Pulmonary artery endothelial cell (primary cell): ENCODE data around the gene GP2. TPM values are rescaled to one million over a fixed set of nuclear protein-coding genes. Genes with fewer than 3 reads are reported as not detected.
"Not testable (repeated sequence)": the region's sequence is repeated elsewhere in the genome, so short reads cannot be mapped to it uniquely, and the experiment has no call there.

Experiments
- DNase-seq: peaks from one replicate; pipeline ENCODE4 v3.0.0-alpha.2; 2011; ENCODE audit warnings: low read depth, low spot score
- total RNA-seq: library from RNA; depleted of rRNA; stranded (reverse); fragments of >200 nt; gene quantifications from 2 replicates; pipeline ENCODE4 v1.2.3, GENCODE V29; 2014

GP2 gene
- total RNA-seq, 1 donor from 2014 or later: not detected

DNA sequence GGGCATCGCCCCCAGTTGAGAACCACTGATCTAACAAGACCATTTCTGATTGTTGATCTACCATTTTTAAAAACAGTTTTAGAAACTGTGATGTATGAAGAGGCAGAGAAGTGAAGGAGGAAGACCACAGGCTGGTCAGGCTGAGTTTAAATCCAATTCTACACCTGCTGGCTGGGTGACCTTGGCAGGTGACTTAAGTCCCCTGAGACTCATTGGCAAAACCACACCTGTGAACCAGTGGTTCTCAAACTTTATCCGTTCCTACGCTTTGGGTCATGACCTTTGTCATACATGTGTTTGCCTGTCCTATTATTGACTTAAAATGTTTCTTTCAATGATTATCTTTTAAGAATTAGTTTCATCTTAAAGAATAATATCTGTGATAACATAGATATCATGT is 2.3 kb downstream of the GP2 start:
- DNase-seq: no peak

DNA sequence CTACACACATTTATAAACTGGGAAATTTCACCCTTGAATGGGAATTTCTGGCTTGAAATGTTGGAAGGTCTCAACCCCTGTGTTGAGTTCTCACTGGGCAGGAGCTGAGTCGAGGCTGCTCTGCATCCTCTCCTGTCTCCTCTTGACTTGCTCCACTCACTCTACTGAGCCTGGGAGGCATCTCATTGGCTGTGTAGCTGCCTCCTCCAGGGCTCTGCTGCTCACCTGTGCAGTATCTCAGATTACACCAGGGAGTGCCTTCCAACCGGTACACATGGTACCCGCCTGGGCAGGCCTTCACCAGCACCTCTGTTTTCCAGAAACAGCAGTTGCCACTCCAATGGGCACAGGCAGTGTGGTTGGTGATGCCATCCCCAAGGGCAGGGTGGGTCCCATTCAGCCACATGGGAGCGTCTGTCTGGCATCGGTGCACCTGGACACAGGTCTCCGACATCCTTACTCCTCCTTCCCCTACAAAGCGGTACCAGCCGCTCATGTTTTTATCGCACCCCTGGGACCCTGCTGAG is 3.7 kb downstream of the GP2 start:
- no peak for DNase-seq

DNA sequence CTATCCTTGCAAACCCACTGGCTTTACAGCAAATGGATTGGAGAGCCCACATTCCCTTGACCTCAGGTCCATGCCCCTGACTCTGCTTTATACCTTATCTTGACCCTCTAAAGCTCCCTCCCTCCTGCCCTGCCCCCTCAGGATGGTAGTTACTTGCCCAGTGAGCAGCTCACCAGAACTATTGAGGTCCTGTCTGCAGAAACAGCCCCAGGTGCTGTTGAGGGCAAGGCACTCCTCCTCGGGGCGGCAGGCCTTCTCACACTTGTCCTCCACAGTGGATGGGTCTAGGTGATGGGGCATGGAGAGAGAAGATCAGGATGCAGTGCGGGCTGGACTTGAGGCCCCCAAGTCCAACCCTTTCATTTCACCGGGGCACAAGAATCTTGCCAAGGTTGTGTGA is 4.6 kb downstream of the GP2 start:
- no peak for DNase-seq

DNA sequence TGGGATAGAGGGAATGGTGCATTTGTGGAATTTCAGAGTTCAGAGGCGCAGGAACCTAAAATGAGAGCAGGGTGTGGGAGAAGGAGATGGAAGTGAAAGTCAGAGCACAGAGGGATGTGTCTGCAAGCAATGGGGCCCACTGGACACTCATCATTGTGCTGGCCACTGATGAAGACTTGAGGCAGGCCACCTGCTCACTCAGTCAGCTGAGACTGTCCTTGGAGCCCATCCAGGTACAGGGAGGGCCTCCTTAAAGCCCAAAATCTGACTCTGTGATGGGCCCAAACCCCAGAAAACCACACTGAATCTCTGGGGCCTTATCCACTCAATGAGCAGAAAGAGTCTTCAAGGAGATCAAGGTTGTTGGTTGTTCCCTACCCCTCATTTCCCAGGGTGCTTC is 5.6 kb downstream of the GP2 start:
- no peak for DNase-seq

DNA sequence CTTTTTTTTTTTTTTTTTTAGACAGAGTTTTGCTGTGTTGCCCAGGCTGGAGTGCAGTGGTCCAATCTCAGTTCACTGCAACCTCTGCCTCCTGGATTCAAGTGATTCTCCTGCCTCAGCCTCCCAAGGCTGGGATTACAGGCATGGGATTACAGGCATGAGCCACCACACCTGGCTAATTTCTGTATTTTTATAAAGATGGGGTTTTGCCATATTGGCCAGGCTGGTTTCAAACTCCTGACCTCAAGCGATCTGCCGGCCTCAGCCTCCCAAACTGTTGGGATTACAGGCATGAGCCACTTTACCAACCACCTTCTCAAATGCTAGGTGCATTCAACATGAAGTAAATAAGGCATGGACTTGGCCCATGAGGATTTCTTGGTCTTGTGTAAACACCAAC is 6.3 kb downstream of the GP2 start:
- not testable (repeated sequence) for DNase-seq

DNA sequence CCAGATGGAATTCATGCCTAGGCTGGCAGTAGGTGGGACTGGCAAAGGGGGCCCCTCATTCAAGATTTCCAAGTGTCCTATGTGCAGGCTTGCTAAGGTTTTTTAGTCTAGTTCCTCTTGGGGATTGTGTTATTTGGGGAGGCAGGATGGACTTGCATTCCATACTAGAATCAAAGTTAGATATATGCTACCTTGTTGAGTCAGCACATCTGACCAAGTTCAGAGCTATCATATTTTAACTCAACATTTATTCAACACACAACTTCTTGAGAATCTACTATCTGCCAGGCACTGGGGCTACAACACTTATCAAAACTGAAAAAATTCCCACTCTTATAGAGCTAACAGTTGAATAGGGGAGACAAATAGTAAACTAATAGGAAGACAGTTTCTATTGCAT is 6.7 kb downstream of the GP2 start:
- DNase-seq: no peak

DNA sequence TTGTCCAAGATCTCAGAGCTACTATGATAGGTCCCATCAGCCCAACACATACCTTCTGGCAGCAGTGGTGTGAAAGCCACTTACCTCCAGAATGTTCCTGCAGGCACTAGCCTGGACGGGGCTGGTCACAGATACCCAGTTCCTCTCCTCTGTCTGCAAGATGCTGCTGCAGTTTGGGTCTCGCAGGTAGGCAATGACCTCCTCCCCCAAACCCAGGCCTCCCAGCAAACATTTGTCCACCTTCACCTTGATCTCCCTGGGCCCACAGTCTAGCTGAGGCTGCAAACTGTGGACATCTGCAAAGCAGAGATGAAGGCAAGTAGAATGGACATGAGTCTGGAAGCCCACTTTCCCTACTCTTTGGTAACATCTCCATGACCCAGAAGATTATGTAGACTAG is 7.1 kb downstream of the GP2 start:
- DNase-seq: no peak

DNA sequence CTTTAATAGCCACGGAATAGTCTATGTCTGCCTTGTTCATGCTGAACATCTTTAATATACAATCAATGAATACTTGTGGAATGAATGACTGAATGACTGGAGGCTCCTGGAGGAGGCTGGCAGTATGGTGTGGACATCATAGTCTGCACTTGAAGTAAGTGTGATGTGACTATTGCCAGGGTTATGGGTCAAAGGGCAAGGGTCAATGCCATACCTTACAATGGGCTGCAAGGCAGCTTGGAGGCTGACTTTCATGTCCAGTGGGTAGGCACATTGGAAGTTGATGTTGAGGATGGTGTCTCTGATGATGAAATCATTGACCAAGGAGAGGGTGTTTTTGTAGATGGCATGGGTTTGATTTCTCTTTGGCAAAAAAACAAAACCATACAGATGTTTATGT is 7.9 kb downstream of the GP2 start:
- DNase-seq: no peak

DNA sequence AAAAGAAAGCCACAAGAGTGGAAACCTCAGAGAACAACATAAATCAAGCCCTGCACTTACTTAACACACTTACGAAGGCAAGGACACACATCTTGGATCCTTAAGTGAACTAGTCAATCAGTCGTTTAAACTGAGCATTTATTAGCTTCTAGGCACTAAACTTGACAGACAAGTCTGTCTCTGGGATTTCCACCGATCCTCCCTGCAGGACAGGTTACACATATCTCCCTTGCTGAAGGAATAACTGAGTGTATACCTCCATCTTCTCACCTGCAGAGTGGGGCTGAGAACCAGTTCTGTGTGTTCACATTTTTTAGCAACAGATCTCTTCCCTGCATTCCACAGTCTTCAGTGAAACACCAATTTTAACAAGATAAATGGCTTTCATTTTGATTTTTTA is 8.9 kb downstream of the GP2 start:
- DNase-seq: no peak

DNA sequence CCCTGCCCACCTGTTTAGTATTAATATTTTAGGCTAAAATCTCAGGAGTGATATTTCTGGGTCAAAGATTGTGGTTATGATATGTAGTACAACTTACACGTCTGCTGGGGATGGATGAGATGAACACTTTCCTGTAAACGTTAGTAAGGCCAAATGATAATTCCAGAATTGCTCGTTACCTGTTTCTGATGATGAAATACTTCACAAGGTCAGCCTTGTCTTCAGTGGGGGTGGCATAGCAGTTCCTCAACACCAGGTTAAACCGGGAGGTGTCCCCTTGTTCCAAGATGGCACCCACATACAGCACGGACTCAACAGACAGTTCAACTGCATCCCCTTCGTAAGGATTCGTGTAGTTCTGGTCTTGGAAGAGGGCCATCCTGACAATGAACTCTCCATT is 9.3 kb downstream of the GP2 start:
- no peak for DNase-seq

DNA sequence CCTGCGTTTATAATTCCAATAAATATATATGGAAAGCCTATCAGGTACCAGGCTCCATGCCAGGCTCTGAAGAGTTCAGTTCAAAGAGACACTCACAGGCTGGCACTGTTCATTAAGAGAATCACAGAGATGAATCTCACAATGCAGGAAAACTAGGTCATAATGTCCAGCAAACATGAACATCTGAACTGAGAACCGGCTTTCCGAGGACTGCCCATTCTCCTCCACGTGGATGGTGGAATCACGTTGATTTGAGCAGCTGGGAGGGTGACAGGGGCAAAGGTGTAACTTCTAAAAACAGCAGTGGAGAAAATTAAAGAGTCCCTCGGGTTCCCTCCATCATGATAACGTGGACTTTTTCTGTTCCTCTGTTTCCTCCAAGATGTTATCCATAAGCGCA is 10.2 kb downstream of the GP2 start:
- DNase-seq: no peak

DNA sequence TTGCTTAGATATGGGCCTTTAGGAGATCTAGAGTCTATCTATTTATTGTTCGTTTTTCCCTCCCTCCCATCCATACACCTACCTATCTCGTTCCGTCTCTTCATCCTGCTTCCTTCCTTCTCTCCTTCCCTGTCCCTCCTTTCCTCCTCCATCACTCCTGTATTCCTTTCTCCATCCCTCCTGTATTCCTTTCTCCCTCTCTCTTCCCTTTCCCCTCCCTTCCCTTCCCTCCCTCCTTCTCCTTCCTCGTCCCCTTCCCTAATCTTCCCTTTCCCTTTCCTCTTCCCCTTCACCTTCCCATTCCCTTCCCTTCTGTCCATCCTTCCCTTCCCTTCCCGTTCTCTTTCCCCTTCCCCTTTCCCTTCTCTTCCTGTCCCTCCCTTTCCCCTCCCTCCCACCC is 10.6 kb downstream of the GP2 start:
- DNase-seq: no peak

DNA sequence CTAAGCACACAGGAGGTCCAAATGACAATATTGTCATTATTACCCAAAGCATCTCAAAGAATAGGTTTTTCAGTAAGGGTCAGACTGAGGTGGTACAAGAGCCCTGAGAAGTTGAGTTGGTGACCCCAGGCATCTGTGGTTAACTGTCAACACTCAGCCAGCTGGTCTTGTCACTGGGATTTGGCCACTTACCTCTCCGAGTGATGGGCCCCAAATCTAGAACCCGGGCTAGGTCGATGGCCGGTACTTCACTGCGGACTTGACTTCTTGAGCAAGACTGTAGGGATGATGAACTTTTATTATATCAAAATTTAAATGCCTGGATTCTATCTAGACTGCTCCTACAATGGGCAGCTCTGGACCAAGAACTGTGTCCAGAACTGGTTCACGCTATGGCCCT is 11.5 kb downstream of the GP2 start:
- no peak for DNase-seq

DNA sequence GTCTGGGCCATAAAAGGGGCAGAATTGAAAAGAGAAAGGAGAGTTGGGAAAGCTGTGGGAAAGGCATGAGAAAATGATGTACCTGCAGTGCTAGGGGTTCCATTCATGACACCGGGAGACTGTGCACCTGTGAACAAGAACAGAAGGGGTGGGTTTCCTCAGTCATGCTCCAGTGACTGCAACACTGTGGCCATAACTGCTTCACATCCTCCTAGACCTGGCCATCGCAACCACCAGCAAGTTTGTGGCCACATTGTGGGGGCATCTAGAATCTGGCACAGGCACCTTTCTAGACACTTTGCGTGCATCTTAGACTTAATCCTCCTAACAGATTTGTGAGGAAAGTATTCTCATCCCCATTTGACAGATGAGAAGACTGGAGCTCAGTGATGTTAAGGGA is 12.7 kb downstream of the GP2 start:
- no peak for DNase-seq

DNA sequence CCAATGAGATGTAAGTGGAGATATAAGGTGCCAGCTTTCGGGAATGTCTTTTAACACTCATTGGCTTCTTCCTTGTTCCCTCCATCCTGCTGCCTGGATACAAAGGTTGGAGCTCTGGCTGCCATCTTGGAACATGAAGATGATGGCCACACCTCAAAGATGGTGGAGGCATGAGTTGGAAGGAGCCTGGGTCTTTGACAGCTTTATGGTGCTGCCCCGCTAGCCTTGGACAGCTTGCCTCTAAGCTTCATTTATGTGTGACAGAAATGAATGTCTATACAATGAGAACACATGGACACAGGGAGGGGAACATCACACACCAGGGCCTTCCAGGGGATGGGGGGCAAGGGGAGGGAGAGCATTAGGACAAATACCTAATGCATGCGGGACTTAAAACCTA is 13.6 kb downstream of the GP2 start:
- no peak for DNase-seq

DNA sequence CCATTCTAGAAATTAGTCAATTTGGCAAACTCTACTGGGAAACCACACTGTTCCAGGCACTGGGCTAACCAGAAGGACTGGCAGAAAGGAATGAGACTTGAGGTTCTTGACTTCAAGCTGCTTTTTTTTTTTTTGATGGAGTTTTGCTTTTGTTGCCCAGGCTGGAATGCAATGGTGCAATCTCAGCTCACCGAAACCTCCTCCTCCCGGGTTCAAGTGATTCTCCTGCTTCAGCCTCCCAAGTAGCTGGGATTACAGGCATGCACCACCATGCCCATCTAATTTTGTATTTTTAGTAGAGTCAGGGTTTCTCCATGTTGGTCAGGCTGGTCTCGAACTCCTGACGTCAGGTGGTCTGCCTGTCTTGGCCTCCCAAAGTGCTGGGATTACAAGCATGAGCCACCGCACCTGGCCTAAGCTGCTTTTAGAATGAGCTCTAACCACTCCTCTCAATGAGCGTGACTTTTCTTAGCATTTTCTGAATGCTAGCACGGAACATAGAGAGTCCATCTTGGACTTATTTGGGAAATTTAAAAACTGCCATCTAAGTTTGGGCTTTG is 14.7 kb downstream of the GP2 start:
- DNase-seq: not testable (repeated sequence)

DNA sequence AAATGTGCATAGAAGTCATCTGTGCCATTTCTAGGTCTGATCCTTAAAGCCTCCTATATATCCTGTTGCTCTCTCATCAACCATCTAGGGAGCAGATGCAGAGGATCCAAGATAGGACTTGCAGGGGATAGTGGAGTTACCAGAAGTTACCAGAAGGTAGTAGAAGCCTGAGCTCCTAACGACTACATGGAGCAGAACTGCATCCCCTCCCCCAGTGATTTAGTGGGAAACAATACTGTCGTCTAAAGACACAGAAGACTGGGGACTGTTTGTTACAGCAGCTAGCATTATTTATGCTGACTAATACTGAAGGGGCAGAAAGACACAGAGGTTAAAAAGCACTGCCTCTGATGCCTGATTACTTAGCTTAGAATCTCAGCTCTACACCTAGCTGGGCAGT is 15.8 kb downstream of the GP2 start:
- no peak for DNase-seq

DNA sequence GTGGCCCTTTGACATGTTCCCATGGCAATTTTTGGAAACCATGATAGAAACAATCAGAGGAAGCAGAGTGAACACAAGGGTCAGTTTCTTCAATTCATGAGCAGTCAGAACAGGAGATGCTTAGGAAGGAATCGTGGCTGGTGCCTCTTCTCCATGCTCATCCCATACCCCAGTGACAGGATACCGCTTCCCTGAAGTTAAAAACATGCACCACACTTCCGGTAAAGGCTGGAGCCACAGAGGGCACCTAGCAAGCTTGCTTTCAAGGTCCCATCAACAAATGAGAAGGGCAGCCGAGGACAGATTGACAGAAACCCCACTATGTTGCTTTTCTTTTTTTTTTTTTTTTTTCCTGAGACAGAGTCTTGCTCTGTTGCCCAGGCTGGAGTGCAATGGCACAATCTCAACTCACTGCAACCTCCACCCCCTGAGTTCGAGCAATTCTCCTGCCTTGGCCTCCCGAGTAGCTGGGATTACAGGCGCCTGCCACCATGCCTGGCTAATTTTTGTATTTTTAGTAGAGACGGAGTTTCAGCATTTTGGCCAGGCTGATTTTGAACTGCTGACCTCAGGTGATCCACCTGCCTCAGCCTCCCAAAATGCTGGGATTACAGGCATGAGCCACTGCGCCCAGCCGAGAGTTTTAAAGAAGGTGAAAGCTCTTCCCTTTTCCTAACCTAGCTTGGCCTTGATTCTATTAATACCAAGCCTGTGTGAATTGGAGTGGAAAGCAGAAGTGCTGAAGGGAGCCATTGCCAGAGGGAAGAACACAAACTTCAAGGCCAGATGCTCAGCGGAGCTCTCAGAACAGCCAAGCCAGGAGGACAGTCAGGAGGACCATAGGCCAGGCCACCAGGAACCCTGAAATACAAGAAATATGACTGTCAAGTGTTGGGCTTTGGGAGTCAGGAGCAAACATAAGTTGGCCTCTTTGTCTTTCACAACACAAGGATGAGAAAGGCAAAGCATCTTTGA is 16.6 kb downstream of the GP2 start:
- DNase-seq: no peak

DNA sequence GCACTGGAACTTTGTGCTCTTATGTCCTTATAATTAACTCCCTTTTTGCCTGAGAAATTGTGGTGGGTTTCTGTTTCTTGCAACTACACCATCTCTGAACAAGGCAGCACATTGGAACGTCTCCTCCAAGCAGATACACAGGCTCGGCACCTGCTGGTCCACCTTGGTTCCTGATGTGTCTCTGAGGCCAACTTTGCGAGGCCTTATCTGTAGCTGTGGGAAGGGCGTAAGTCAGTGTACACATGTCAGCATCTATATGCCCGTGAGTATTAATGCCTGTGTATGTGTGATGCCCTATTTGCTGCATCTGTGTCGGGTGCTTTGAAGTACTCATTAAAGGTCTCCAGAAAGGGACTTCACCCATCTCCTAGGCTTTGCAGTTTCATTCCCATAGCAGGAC is 17.5 kb downstream of the GP2 start:
- DNase-seq: no peak

DNA sequence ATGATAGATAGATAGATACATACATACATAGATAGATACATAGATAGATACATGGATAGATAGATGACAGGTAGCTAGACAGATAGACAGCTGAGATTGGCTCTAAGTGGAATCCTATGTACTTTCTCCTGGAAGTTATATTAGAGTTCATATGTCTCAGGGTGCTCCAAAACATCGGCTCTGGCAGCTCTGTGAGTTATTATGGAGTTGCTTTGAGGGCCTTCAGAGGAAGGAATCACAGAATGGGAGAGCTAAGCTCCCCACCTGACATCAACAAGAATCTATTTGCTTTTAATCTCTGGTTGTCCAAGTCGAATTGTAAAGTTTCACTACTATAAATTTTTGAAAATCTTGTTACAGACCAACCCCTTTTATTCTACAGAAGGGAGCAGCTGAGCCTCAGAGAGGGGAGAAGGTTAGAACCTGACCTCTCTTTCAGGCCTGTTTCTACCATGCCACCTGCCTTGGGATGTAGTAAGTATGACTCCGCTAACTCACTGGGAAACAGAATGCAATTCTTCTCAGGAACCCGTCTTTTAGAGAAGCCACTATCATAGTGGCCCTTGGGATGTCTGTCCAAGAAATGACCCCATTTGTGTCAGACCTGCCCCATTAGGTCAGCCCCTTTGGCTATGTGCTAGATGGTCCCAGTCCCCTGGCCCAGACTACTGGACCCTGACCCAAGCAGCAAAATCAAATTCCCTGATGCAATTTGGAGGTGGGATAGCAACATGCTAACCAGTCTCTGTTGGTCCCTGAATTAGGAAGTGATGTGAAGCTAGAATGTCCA is 18.3 kb downstream of the GP2 start:
- no peak for DNase-seq

DNA sequence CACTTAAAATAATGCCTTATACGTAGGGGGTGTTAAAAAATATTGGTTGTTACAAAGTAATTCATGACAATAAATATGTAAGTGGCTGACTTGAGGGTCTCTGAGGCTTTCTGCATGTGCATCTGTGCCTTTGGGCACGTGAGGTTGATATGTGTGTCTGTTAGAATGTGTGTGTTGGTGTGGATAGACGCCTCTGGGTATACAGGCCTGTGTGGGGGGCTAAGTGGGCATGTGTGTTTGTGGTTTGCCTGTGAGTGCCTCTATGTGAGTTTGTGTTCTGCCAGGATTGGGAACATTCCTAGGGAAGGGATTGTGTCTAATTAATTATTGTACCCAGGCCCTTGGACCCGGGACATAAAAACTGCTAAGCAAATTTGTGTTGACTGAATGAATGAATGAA is 19.0 kb downstream of the GP2 start:
- no peak for DNase-seq

DNA sequence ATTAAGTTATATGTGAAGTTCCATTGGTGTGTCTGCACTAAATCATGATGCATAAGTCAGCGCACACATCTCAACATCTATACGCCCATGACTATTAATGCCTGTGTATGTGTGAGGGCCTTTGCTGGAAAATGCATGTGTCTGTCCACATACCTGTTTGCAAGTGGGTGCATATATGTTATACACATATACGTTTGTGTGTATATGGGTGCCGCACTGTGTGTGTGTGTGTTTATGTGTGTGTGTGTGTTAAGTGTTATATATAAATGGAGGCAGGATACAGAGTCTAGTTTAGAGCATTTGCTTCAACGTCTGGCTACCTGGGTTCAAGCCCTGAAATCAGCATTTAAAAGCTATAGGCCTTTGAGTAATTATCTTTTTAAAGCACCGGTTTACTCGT is 19.5 kb downstream of the GP2 start:
- no peak for DNase-seq
